K562 (cell line): ENCODE results near the gene KCTD19. TPM values are rescaled to one million over a fixed set of nuclear protein-coding genes. Genes with fewer than 3 reads are reported as not detected.

ENCODE experiments used
- REST ChIP-seq, 2 experiments: fragments of 450-650 bp; formaldehyde crosslinking in 1 of 2; IDR thresholded peaks; 2 replicates each; pipeline versions ENCODE4 v1.4.0 to v1.6.1; 2014 to 2020; ENCODE audit warnings: mild to moderate bottlenecking in 2 of 2, borderline replicate concordance in 1 of 2, low read depth in 1 of 2
- TAF15 ChIP-seq: fragments of 200-400 bp; formaldehyde crosslinking; IDR thresholded peaks from 2 replicates; pipeline ENCODE4 v1.6.1; 2017; ENCODE audit warnings: mild to moderate bottlenecking, low read depth, low read length, moderate library complexity
- polyA plus RNA-seq, 8 experiments: library from polyadenylated mRNA; depleted of rRNA in 4 of 8; stranded (reverse) in 5 of 8; unstranded in 3 of 8; fragments of >200 nt; fragmentation: Nextera tagmentation in 2 of 8; fragmentation: Illumina TruSeq in 1 of 8; extraction: Ambion mirVana in 2 of 8; extraction: Trizol in 1 of 8; gene quantifications; 2 replicates each; pipeline versions ENCODE4 v1.2.1 to v1.2.3, GENCODE V29; 2011 to 2014; ENCODE audit warnings: inconsistent platforms in 1 of 8, missing spikeins in 1 of 8
- total RNA-seq, 7 experiments: library from RNA; depleted of rRNA in 6 of 7; stranded (reverse); fragments of >200 nt in 6 of 7; fragmentation: Illumina TruSeq in 2 of 7; extraction: Trizol in 2 of 7; gene quantifications; 2 replicates each; pipeline versions ENCODE4 v1.2.1 to v1.2.3, GENCODE V29; 2011 to 2021; ENCODE audit warnings: low replicate concordance in 1 of 7

Gene KCTD19
- total and polyA plus RNA-seq, 9 of the 15 experiments (the other 6 are each of a cell fraction or from before 2014, with no cell fraction given): 0.03 to 0.91 (median 0.22) TPM; not detected in 2

DNA sequence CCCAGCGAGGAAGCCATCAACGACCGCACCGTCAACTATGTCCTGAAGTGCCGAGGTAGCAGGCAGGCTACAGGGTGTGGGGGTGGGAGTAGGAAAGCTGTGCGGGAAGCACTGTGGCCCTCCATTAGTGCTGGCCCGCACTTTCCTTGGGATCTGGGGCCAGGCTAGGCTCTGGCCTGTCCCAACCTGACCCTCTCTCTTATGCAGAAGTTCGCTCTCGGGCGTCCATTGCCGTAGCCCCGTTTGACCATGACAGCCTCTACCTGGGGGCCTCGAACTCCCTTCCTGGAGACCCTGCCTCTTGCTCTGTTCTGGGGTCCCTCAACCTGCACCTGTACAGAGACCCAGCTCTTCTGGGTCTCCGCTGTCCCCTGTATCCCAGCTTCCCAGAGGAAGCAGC lies 38.6 kb downstream of the KCTD19 start (continued):
- TF ChIP-seq REST (IDR thresholded peaks at IDR 0.05; ENCODE audit: borderline replicate concordance): no peak
- TF ChIP-seq REST (CRISPR knock-in tag; IDR thresholded peaks at IDR 0.05; ENCODE audit: low read depth): no peak
- TF ChIP-seq TAF15: no peak
